ENCODE data around the gene LHFPL3.
"Not testable (repeated sequence)": the region's sequence is repeated elsewhere in the genome, so short reads cannot be mapped to it uniquely, and the experiment has no call there.

The LHFPL3 gene

DNA sequence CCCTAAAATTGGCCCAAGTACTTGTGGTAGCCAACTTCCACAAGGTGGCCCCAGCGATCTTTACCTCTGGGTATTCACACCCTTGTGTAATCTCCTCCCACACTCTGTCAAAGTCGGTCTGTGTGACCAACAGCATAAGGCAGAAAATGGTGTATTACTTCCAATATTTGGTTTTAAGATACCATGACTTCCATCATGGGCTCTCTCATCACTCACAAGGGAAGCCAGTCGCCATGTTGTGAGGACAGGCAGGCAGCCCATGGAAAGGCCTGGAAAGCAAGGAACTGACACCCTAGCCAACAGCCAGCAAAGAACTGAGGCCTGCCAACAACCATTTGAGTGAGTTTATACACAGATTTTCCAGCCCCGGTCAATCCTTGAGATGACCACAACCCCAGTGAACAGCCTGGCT lies 594.6 kb downstream of the LHFPL3 start:
- H3K9me3 Mint-ChIP-seq: no peaks in the 10 kb centered on the region
- TF ChIP-seq, protein P1, sequence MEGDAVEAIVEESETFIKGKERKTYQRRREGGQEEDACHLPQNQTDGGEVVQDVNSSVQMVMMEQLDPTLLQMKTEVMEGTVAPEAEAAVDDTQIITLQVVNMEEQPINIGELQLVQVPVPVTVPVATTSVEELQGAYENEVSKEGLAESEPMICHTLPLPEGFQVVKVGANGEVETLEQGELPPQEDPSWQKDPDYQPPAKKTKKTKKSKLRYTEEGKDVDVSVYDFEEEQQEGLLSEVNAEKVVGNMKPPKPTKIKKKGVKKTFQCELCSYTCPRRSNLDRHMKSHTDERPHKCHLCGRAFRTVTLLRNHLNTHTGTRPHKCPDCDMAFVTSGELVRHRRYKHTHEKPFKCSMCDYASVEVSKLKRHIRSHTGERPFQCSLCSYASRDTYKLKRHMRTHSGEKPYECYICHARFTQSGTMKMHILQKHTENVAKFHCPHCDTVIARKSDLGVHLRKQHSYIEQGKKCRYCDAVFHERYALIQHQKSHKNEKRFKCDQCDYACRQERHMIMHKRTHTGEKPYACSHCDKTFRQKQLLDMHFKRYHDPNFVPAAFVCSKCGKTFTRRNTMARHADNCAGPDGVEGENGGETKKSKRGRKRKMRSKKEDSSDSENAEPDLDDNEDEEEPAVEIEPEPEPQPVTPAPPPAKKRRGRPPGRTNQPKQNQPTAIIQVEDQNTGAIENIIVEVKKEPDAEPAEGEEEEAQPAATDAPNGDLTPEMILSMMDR (IDR thresholded peaks at IDR 0.05; ENCODE audit: unreplicated experiment in 3 of 3): peak; percentile 54 to 73 (median 68)
- no peaks in the 10 kb centered on the region for H3K27me3 Mint-ChIP-seq (ENCODE audit: low read depth)
- H3K27ac Mint-ChIP-seq: peak overlapping the region; percentile 68 to 89 (median 83)
- H3K4me3 Mint-ChIP-seq: peak overlapping the region; percentile 56 to 75 (median 72)
- H3K36me3 Mint-ChIP-seq (ENCODE audit: low read depth): no peaks in the 10 kb centered on the region
- H3K4me1 Mint-ChIP-seq: peaks cover 39% of the 10 kb centered on the region

DNA sequence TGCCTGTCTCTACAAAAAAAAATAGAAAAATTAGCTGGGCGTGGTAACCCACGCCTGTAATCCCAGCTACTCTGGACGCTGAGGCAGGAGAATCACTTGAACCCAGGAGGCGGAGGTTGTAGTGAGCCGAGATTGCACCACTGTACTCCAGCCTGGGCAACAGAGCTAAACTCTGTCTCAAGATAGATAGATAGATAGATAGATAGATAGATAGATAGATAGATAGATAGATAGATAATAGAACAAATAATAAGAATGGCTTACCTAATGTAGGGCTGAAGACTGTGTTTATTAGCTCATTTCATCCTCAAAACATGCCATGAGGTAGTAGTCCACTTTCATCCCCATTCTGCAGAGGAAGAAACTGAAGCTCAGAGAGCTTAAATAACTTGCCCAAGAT lies 597.8 kb downstream of the LHFPL3 start:
- H3K27ac Mint-ChIP-seq: peak overlapping the region; percentile 86 to 94 (median 89)
- H3K27me3 Mint-ChIP-seq (ENCODE audit: low read depth); H3K36me3 Mint-ChIP-seq (ENCODE audit: low read depth); H3K9me3 Mint-ChIP-seq: not testable (repeated sequence)
- H3K4me3 Mint-ChIP-seq: peak overlapping the region; percentile 86 to 90 (median 88)
- peaks cover 37% of the 10 kb centered on the region for H3K4me1 Mint-ChIP-seq

DNA sequence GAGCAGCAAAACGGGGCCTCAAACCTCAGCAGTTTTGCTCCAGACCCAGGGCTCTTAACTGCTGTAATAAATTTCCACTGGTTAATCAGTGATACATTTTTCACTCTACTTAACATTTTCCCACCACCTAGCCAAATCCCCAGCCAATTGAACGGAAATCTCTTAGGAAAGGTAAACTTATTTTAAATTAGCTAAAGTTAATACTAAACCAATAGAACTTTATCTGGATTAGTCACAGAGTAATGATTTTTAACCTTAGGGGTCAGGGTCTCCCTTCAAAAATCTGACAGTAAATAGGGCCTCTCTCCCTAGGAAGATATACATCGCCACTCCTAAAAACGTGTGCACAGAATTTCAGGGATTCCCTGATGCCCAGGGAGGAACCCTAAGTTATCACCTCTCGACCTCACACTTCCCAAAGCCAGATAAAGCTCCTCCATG lies 598.2 kb downstream of the LHFPL3 start:
- Mint-ChIP-seq H3K27ac (peak overlapping the region; percentile 86 to 94 (median 89)), H3K36me3 (ENCODE audit: low read depth) (no peaks in the 10 kb centered on the region), H3K4me1 (peaks cover 41% of the 10 kb centered on the region), H3K9me3 (no peaks in the 10 kb centered on the region), H3K4me3 (peak overlapping the region; percentile 86 to 90 (median 88)), H3K27me3 (ENCODE audit: low read depth) (no peaks in the 10 kb centered on the region)
- TF ChIP-seq, protein P1 (IDR thresholded peaks at IDR 0.05; ENCODE audit: unreplicated experiment in 3 of 3): no peak

DNA sequence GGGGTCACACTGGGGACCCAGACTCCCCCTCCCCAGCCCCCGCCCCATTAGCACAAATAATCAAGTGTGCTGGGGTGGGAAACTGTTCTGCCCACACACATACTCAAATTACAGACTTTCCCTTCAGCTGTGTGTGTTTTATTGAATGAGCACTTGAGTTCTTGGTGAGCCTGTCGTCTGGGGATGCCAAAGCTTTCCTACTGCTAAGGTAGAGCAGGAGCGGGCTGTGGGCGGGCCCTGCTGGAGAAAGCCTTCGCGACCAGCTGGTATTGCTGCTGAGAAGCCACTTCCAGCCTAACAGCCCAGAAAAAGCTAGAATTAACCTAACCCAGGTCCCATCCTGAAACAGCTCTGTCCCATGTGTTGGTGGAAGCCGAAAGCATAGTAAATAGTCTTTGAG lies 598.7 kb downstream of the LHFPL3 start:
- Mint-ChIP-seq H3K36me3 (ENCODE audit: low read depth) (no peaks in the 10 kb centered on the region), H3K9me3 (no peaks in the 10 kb centered on the region)

DNA sequence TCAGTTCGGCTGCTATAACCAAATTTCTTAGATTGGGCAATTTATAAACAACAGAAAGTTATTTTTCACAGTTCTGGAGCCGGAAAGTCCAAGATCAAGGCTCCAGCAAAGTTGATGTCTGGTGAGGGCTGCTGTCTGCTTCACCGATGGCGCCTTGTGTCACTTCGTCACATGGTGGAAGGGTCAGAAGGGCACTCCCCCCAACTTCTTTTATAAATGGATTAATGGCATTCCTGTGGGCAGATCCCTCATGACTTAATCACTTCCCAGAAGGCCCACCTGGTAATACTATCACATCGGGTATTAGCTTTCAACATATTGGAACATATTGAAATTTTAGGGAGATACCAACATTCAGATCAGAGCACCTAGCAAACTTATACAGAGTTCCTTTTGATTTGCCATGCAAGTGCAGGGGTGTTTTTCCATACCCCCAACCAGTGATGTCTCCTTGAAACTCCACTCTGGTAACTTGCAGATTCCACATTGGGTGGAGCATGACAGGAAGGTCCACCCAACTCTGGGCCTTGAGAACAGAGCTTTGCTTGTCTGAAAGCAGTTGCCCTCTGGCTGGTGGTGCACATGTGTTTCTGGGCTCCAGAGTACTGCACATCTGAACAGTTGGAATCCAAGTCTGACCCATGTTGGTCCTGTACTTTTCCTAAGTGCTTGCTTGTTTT lies 600.5 kb downstream of the LHFPL3 start:
- H3K4me3 Mint-ChIP-seq: no peak overlapping the region
- TF ChIP-seq, protein P1 (IDR thresholded peaks at IDR 0.05; ENCODE audit: unreplicated experiment in 3 of 3): no peak
- peaks cover 28% of the 10 kb centered on the region for H3K4me1 Mint-ChIP-seq
- no peaks in the 10 kb centered on the region for H3K36me3 Mint-ChIP-seq (ENCODE audit: low read depth)
- H3K27ac Mint-ChIP-seq: peak overlapping the region; percentile 51 to 94 (median 89)
- H3K9me3 Mint-ChIP-seq: no peaks in the 10 kb centered on the region
- peaks cover 3% of the 10 kb centered on the region for H3K27me3 Mint-ChIP-seq (ENCODE audit: low read depth)

More for the DNA sequence above, 598.7 kb downstream of the LHFPL3 start:
- peak overlapping the region; percentile 86 to 90 (median 88) for H3K4me3 Mint-ChIP-seq
- TF ChIP-seq, protein P1 (IDR thresholded peaks at IDR 0.05; ENCODE audit: unreplicated experiment in 3 of 3): no peak
- peaks cover 39% of the 10 kb centered on the region for H3K4me1 Mint-ChIP-seq
- H3K27me3 Mint-ChIP-seq (ENCODE audit: low read depth): no peaks in the 10 kb centered on the region
- peak overlapping the region; percentile 86 to 94 (median 89) for H3K27ac Mint-ChIP-seq

DNA sequence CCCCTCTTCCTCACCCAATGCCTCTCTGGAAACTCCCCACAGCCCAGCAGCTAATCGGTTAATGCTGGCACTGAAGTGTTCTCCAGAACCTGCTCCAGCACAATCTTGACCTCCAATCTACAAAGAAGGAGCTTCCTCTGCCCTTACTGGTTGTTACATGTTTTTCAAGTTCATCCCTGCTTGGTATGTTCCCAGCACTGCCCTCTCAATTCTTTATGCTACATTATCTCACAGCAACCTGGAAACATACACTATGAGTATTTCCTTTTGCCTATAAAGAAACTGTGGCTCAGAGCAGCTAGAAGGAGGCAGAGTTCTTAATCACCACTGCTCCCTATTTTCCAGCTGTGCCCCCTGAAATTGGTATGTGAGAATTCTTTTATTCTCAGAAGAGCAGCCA lies 601.5 kb downstream of the LHFPL3 start:
- Mint-ChIP-seq H3K4me1 (peaks cover 28% of the 10 kb centered on the region), H3K27me3 (ENCODE audit: low read depth) (peaks cover 3% of the 10 kb centered on the region), H3K27ac (peak overlapping the region; percentile 36 to 91 (median 36)), H3K36me3 (ENCODE audit: low read depth) (no peaks in the 10 kb centered on the region), H3K4me3 (no peak overlapping the region), H3K9me3 (no peaks in the 10 kb centered on the region)
- TF ChIP-seq, protein P1 (IDR thresholded peaks at IDR 0.05; ENCODE audit: unreplicated experiment in 3 of 3): no peak
